Measurements from ENCODE around the gene MED23. TPM values are rescaled to one million over a fixed set of nuclear protein-coding genes. Genes with fewer than 3 reads are reported as not detected.

Gene MED23
- total RNA-seq, 1 donor from 2014 or later, result 20.8 TPM

DNA sequence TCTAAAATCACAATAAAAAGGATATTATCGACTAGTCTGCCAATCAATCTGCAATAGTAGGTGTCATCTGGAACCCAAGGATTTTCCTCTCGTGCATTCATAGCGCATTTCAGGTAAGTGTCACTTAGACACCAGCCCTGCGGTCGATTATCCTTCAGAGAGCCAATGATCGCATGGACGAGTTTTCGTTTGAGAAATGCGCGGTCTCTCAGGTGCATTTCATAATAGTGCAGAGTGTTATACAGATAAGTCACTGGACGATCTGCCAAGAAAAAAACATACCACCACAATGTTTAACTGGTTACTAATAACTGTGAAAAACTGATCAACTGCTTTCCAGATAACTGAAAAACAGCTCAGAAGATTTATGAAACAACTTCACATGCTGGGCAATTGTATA, 34.0 kb downstream of the MED23 start:
- H3K4me3 ChIP-seq (ENCODE audit: low read depth, low read length), result no peak overlapping the region
- H3K27me3 ChIP-seq (ENCODE audit: control insufficient read depth, insufficient read depth, low read length), result no peaks in the 10 kb centered on the region
- no peak for DNase-seq (ENCODE audit: low read depth)
- TF ChIP-seq, protein P1, sequence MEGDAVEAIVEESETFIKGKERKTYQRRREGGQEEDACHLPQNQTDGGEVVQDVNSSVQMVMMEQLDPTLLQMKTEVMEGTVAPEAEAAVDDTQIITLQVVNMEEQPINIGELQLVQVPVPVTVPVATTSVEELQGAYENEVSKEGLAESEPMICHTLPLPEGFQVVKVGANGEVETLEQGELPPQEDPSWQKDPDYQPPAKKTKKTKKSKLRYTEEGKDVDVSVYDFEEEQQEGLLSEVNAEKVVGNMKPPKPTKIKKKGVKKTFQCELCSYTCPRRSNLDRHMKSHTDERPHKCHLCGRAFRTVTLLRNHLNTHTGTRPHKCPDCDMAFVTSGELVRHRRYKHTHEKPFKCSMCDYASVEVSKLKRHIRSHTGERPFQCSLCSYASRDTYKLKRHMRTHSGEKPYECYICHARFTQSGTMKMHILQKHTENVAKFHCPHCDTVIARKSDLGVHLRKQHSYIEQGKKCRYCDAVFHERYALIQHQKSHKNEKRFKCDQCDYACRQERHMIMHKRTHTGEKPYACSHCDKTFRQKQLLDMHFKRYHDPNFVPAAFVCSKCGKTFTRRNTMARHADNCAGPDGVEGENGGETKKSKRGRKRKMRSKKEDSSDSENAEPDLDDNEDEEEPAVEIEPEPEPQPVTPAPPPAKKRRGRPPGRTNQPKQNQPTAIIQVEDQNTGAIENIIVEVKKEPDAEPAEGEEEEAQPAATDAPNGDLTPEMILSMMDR (IDR thresholded peaks at IDR 0.05; ENCODE audit: insufficient read depth, low read length, poor library complexity, severe bottlenecking), result no peak
- no peaks in the 10 kb centered on the region for H3K36me3 ChIP-seq (ENCODE audit: control insufficient read depth, insufficient read depth, low read length)

GRCh38 chr6:131592935-131593334, 35.1 kb downstream of the MED23 start:
- Histone ChIP-seq H3K36me3 (ENCODE audit: control insufficient read depth, insufficient read depth, low read length) (no peaks in the 10 kb centered on the region), H3K27me3 (ENCODE audit: control insufficient read depth, insufficient read depth, low read length) (no peaks in the 10 kb centered on the region), H3K4me3 (ENCODE audit: low read depth, low read length) (no peak overlapping the region)
- TF ChIP-seq, protein P1 (IDR thresholded peaks at IDR 0.05; ENCODE audit: insufficient read depth, low read length, poor library complexity, severe bottlenecking), result no peak
- no peak for DNase-seq (ENCODE audit: low read depth)

DNA sequence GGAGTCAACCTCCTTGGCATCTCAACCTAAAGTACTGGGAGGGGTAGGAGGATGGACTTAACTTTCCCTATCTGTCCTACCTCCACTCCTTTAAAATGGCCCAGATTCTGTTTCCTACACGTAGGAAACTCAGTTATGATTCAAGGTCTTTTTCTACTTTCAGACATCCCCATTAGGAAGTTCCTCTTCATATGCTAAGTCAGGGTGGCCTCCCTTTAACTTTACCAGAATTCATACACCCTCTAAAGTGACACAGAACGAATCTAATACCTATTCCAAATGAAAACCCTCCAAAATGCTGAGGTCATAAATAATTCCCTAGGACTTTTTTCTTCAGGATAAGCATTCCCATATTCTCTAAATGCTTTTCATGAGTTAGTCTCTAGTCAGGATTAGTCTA, 39.4 kb downstream of the MED23 start:
- Histone ChIP-seq H3K4me3 (ENCODE audit: low read depth, low read length) (no peak overlapping the region), H3K27me3 (ENCODE audit: control insufficient read depth, insufficient read depth, low read length) (no peaks in the 10 kb centered on the region), H3K36me3 (ENCODE audit: control insufficient read depth, insufficient read depth, low read length) (no peaks in the 10 kb centered on the region)
- TF ChIP-seq, protein P1 (IDR thresholded peaks at IDR 0.05; ENCODE audit: insufficient read depth, low read length, poor library complexity, severe bottlenecking), result no peak
- DNase-seq (ENCODE audit: low read depth), result no peak

DNA sequence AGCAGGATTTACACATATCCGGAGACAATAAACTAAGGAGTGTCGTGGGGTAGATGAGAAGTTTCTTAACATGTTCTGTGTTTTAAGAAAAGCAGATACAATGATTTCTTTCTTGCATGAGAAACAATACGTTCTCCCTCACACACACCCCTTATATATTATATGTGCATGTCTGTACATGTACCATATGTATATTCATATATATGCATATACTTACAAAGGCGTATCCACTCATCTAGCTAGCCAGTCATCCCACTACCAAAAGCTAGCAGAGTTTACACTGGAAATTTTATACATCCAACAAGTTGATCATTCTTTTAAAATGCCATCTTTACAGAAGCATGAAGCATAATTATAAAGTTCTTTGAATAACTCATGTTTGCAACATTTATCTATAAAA, 40.1 kb downstream of the MED23 start:
- Histone ChIP-seq H3K4me3 (ENCODE audit: low read depth, low read length) (no peak overlapping the region), H3K36me3 (ENCODE audit: control insufficient read depth, insufficient read depth, low read length) (no peaks in the 10 kb centered on the region), H3K27me3 (ENCODE audit: control insufficient read depth, insufficient read depth, low read length) (no peaks in the 10 kb centered on the region)
- TF ChIP-seq, protein P1 (IDR thresholded peaks at IDR 0.05; ENCODE audit: insufficient read depth, low read length, poor library complexity, severe bottlenecking), result no peak
- DNase-seq (ENCODE audit: low read depth), result no peak

- Histone ChIP-seq H3K36me3 (ENCODE audit: control insufficient read depth, insufficient read depth, low read length) (no peaks in the 10 kb centered on the region), H3K4me3 (ENCODE audit: low read depth, low read length) (no peak overlapping the region), H3K27me3 (ENCODE audit: control insufficient read depth, insufficient read depth, low read length) (no peaks in the 10 kb centered on the region)
- DNase-seq (ENCODE audit: low read depth), result no peak
- TF ChIP-seq, protein P1 (IDR thresholded peaks at IDR 0.05; ENCODE audit: insufficient read depth, low read length, poor library complexity, severe bottlenecking), result no peak
Measured at GRCh38 chr6:131586543-131586942, 41.5 kb downstream of the MED23 start.

DNA sequence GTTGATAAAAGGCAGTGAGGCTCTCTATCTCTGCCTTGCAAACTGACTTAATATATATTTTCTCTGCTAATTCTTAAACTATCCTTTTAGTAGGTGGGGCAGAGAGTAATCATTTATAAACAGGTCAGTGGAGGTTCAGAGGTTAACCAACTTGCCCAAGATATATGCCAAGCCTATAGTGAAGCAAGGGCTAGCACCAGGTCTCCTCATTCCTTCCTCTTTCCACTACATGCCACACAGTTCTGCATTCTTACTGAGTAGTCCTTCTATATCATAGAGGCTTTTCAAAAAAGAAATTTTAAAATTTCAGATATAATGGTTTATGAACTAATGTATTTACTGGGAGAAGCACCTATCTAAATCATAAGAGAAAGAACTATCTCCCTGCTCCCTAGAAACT, 46.5 kb downstream of the MED23 start:
- no peaks in the 10 kb centered on the region for H3K27me3 ChIP-seq (ENCODE audit: control insufficient read depth, insufficient read depth, low read length)
- TF ChIP-seq, protein P1 (IDR thresholded peaks at IDR 0.05; ENCODE audit: insufficient read depth, low read length, poor library complexity, severe bottlenecking), result no peak
- no peaks in the 10 kb centered on the region for H3K36me3 ChIP-seq (ENCODE audit: control insufficient read depth, insufficient read depth, low read length)
- no peak overlapping the region for H3K4me3 ChIP-seq (ENCODE audit: low read depth, low read length)
- DNase-seq (ENCODE audit: low read depth), result no peak

All from kidney epithelial cell (primary cell).